GM18505 (cell line): ENCODE results near the gene PPARG.

Source experiments
- ATAC-seq: cut with Tn5 transposase; IDR thresholded peaks from one replicate; pipeline ENCODE4 v1.9.1; 2021; ENCODE audit not compliant: unreplicated experiment
- POLR2A ChIP-seq: IDR thresholded peaks from 4 replicates; pipeline ENCODE4 v1.6.1; 2011; ENCODE audit warnings: borderline replicate concordance; ENCODE audit not compliant: insufficient read depth, insufficient read length; ENCODE audit errors: extremely low read depth

The PPARG gene

DNA sequence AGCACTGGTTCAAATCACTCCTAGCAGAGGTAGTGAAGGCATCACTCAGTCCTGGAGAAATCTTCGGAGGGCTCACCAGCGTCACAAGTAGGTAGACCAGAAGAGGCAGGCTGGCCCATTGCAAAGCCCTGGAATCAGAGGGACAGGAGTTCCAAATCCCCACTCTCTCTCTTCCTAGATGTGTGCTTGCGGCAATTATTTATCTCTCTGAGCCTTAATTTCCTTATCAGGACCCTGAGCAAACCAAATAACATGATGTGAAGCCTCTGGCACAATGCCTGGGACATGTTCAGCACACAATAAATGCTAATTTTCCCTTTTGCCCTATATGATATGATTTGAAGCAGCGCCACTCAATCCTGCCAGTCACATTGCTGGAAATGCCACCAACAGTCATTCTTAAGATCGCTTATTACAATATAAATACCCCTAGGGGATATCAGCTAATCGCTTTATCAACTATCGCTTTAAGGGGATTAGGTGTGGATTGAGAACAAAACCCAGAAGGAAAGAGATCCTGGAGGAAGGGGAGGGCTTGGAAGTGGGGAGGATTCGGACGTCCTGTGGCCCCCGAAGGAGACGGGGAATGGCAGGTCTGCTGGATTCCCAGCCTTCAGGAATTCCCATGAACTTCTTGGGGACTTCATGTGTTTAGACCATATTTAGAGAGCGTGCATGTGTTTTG lies 135.9 kb downstream of the PPARG start:
- ATAC-seq: no peak
- TF ChIP-seq POLR2A: no peak

DNA sequence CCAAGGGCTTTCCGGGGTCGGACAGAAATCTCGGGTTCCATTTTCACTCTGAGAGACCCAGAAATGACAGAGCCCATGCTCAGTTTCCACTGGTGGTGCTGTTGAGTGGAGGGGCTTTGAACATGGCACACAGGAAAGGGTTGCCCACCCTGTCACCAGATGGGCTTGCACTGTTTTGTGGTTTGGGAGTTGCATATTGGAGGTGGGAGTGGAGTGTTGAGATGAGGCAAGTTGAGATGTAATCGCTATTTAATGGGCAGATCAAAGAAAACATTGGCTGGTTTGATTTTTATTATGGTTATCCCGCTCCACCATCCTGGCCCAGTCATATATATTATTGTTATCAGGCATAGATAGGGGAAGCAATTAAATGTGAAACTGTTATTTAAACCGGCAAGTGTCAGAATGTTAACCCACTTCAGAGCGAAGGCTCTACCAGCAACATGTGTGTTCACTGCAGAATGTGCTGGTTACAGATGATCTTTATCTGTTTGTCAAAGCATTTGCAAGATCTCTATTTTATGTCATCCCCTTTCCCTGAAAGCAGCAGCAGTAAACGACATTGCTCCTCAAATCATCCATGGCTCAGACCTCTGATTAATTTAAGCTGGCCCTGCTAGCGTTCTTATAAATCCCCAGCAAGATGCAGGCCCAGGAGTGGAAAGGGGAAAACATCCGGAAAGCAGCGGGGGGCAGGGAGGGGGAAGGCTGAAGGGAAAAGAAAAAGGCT lies 137.1 kb downstream of the PPARG start:
- no peak for TF ChIP-seq POLR2A
- ATAC-seq: no peak

DNA sequence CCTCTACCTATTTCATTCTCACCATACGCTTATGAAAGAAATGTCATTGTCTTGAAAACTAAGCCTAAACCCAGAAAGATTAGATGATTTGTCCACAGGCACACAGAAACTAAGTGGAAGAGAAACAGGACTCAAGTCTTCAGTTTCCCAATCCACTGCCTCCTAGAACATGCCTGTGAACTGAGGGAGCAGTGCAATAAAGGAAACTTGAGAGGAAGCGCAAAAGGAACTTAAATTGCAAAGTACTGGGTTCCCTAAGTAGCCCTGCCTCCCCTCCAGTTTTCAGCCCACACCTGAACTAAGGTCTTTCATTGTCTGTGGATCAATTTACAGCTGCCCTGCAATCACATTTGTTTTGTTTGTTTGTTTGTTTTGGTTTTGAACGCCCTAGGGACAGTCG lies 138.7 kb downstream of the PPARG start:
- ATAC-seq: no peak
- no peak for TF ChIP-seq POLR2A

DNA sequence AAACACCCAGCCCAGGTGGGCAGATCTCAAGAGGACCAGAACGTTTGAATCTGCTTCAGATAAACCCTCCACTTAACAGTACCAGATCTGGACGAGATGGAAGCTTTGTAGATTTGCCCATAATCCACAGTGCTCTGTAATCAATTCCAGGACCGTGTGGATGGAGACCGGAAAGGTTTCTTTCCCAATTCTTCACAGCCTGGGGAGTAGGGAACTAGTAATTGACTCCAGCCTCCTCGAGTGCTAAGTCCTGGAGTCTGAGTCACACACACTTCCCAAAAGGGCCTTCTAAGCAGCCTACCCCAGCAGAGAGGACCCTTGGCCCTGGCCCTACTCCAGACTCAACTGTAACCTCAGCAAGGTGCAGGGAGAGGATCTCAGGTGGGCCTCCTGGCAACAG lies 139.3 kb downstream of the PPARG start:
- no peak for TF ChIP-seq POLR2A
- ATAC-seq: no peak

DNA sequence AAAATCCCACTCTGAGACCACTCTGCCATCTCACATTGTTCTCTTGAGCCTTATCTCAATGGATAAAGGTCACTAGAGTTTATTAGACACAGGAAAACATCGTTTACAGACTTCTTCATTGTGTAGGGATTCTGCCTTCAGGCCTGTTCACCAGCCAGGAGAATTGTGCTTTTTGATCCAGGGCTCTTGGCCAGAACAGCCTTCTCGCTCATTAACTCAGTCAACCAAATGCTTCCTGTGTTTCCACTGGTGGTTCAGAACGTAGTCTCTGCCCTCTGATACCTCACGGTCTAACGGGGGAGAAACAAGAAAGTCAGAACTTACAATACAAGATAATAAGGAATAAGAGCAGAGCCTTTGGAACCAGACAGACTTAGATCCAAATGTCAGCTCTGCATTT lies 141.2 kb downstream of the PPARG start:
- ATAC-seq: no peak
- no peak for TF ChIP-seq POLR2A

DNA sequence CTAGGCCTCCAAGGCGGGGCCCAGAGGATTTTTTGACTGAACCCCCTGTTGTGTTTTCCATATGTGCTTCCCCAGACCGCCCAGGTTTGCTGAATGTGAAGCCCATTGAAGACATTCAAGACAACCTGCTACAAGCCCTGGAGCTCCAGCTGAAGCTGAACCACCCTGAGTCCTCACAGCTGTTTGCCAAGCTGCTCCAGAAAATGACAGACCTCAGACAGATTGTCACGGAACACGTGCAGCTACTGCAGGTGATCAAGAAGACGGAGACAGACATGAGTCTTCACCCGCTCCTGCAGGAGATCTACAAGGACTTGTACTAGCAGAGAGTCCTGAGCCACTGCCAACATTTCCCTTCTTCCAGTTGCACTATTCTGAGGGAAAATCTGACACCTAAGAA lies 145.0 kb downstream of the PPARG start:
- TF ChIP-seq POLR2A: no peak
- ATAC-seq: no peak

DNA sequence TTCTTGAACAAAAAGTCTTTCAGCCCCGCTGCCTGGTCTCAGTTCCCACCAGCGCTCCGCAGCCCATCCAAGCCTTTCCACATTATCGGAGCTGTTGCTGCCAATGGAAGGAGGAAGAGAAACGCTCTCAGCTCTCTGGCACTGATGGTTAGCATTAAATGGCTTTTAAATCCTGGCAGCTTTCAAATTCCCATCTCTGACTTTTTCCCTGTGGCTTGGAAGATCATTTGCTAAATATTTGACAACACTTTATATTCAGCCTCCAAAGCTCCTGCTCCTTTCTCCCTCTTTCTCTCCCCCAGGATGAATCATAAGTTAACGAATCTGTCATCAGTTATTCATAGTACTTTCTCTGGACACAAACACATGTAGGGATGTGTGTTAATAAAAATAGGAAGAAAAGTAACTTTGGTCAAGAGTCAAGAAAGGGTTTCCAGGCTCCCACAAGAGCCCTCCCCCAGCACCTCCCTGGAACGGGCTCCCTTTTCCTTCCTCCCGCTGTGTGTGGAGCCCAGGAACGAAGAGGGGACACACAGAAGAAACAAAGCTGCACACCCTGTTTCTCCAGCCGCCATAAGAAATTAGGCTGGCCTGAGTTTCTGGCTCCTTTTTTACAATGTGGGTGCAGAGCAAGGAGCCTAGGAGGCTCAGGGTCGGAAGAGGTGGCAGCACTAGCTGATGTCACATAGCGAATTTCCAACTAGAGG lies 147.8 kb downstream of the PPARG start:
- no peak for TF ChIP-seq POLR2A
- ATAC-seq: no peak

DNA sequence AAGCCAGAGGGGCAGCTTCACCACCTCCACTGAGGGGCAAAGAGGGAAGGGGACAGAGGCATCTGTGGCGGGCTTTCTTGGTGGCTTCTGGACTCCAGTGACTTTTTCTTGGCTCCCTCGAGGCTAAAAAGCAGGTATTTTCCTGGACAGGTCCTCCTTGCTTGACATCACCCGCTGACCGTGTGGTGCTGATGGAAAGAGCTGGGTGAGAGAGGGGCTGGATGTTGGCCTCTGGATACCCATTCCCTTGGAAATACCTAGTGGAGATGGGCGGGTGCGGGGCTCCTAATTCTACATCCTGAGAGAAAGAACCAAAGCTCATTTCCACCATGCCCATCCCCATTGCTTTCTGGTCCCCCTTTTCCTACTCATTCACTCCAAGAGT lies 148.3 kb downstream of the PPARG start:
- no peak for TF ChIP-seq POLR2A
- ATAC-seq: no peak

DNA sequence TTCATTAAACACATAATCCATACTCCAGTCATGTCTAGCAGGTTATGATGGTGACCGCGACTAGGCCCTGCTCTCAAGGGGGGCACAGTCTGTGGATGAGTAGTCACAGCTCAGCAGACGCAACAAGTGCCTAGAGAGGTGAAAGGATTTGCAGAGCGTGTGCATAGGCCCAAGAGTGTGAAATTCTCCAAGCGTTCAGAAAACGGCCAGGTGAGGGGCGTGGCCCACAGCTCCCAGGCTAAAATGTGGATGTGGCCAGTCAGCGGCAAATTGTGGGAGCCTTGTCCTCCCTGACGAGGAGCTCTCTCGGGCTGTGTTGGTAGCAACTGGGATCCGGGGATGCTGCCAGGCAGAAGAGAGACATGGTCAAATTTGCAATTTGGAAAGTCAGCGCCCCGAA lies 149.0 kb downstream of the PPARG start:
- TF ChIP-seq POLR2A: no peak
- no peak for ATAC-seq

DNA sequence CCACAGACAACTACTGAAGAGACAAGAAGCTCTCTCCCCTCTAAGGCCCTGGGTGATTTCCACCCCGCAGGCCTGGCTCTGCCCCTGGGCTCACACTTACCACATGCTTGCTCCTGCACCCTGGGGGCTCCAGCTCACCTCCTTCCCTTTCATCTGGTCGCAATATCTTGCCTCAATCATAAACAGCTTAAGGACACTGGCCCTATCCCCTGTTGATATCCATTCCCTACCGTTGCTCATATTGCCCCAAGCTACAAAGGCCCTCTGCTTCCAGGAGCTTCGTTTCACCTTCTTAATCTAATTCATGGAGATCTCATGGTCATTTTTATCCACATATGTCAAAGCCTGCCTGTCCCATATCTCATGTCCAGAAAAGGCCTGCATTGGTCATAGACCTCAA lies 149.4 kb downstream of the PPARG start:
- no peak for ATAC-seq
- TF ChIP-seq POLR2A: no peak

DNA sequence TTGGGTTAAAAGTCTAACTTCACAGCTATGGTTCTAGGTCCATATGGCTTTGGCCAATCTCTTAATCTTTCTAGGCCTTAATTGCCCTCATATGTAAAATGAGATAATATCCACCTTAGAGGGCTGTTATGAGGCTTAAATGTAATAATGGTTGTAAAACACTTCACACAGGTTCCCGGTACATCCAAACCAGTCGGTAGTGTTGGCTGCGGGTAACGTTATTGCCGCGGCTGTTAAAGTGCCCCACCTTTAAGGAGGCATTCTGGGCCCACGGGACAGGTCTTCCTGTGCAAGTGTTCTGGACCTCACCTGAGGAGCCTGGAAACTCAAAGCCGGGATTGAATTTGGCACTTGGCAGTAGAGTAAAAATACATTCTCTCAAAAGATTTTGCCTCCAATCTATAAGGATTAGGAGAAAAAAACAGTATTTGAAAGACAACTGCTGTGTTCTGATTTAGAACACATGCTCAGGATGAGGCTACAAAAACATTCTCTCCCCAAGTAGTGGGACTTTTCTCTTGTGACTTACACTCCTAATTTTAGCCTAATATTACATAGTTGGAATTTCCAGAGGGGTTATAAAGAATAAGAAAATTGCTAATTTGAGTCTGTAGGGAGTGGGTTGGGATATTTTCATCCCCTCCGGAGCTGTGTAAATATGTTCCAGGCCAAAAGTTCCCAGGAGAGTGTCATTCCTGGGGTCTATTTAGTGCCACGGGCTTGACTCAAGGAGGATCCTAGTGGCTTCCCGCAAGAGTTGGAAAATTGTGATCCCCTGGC lies 150.5 kb downstream of the PPARG start:
- no peak for TF ChIP-seq POLR2A
- no peak for ATAC-seq

DNA sequence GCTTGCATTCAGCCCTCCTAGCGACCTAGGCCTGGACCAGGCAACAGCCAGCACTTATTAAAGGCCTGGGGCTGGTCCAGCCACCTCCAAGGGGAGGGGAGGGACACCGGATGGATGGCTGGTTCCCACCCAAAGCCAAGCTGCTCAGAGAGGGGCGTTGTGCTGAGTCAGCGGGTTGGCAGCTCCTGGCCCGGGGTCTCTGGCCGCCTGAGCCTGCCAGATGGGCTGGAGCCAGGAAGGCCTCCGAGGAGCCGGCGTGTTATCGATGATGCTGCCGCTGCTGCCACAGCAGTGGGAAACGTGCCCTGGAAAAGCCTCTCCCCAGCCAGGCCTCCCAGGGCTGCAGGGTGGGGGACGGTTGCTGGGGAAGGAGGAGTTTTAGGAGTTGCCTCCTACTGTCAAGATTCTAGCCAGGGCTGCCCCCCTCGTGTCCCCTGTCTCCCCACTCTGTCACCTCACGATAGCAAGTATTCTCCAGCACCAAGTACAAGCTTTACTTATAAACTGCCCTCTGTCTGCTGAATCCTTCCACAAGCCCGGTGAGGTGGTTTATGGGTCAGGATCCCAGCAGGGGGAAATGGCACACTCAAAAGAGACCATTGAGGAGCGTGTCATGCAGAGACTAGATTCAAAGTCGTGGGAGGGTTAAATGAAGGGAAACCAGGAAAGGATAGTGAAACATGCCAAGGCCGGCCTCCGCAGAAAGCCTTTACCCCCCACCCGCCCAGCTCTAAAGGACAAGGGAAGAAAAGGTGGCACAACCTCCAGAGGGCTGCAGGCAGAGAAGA lies 152.3 kb downstream of the PPARG start:
- TF ChIP-seq POLR2A: no peak
- ATAC-seq: no peak

DNA sequence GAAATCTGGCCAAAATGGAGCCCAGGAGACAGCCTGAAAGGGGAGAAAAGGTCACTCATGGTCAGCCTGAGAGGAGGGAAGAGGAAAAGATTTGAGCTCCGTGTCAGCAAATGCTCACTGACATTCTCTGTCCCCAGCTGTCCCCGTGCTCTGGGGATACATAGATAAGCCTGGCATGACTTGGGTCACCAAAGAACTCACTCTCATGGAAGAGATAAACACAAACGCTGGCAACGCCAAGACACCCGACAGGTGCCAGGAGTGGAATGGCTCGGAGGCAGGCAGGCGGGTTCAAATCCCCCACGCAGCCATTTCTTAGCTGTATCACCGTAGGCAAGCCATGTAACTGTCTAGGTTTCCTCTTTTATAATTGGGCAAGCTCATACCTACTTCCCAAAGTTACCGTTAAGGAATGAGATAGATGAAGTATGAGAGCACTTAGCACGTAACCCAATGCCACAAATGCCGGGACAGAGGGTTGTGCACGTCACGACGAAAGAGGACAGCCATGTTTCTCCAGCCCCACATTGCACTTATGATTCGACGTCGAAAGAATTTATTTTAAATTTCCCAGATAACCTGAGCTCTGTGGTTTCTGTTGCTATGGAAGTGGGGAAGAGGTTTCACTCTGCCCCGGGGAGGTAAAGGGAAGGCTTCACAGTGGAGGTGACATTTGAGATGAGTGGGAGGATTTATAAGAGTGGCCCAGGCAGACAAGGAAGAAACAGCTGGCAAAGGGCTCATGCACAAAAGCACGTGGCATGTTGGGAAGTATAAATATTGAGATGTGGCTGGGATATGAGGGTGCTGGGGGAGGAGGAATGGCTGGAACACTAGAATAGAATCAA lies 154.0 kb downstream of the PPARG start:
- ATAC-seq: no peak
- TF ChIP-seq POLR2A: no peak
